CD4-positive, alpha-beta memory T cell (primary cell): ENCODE results near the gene DCTN1. TPM values are rescaled to one million over a fixed set of nuclear protein-coding genes. Genes with fewer than 3 reads are reported as not detected.

Experiments used
- polyA plus RNA-seq, 2 donors: library from polyadenylated mRNA; unstranded; fragments of 300-500 nt; fragmentation: Illumina TruSeq; gene quantifications; one replicate each; pipeline ENCODE4 v1.2.3, GENCODE V29; 2021
- total RNA-seq, 2 experiments: library from RNA; stranded (reverse); gene quantifications; one replicate each; pipeline ENCODE4 v1.2.3, GENCODE V29; 2021

The DCTN1 gene
- total and polyA plus RNA-seq, 4 experiments from 2014 or later: 24.4 to 115 (median 91.6) TPM

Other genes with a start within 250 kb of the DCTN1 start
- 10 to 100 TPM; 16.4 to 19.0 TPM for gene BOLA3, start 232.4 kb downstream of the DCTN1 start, total RNA-seq
- 100 to 1,000 TPM in 1 of 2 donors, 10 to 100 TPM in 1; 82.0 to 101 TPM for gene BOLA3, start 232.4 kb downstream of the DCTN1 start, polyA plus RNA-seq
- 100 to 1,000 TPM; 135 TPM for gene MOB1A, start 201.4 kb downstream of the DCTN1 start, total RNA-seq
- 100 to 1,000 TPM; 142 to 203 TPM for gene MOB1A, start 201.4 kb downstream of the DCTN1 start, polyA plus RNA-seq
- gene MTHFD2, start 181.7 kb downstream of the DCTN1 start, total RNA-seq: 10 to 100 TPM; 23.8 to 25.0 TPM
- 10 to 100 TPM; 13.7 to 16.3 TPM for gene MTHFD2, start 181.7 kb downstream of the DCTN1 start, polyA plus RNA-seq
- 10 to 100 TPM; 10.9 to 11.5 TPM for gene SLC4A5, start 36.9 kb downstream of the DCTN1 start, total RNA-seq
- gene SLC4A5, start 36.9 kb downstream of the DCTN1 start, polyA plus RNA-seq: 1 to 10 TPM in 1 of 2 donors, under 1 TPM in 1; 0.25 to 3.4 TPM
- 1 to 10 TPM; 5.3 to 7.5 TPM for gene C2orf81, start 41.3 kb upstream of the DCTN1 start, total RNA-seq
- gene C2orf81, start 41.3 kb upstream of the DCTN1 start, polyA plus RNA-seq: 1 to 10 TPM; 1.5 to 1.6 TPM
- 10 to 100 TPM; 36.3 to 41.0 TPM for gene WDR54, start 41.4 kb upstream of the DCTN1 start, total RNA-seq
- 100 to 1,000 TPM in 1 of 2 donors, 10 to 100 TPM in 1; 56.1 to 107 TPM for gene WDR54, start 41.4 kb upstream of the DCTN1 start, polyA plus RNA-seq
- gene RTKN, start 61.6 kb upstream of the DCTN1 start, total RNA-seq: not detected
- gene RTKN, start 61.6 kb upstream of the DCTN1 start, polyA plus RNA-seq: under 1 TPM in 1 of 2 donors, not detected in 1; 0.14 TPM
- gene INO80B, start 74.8 kb upstream of the DCTN1 start, total RNA-seq: 10 to 100 TPM; 76.4 to 82.8 TPM
- 1 to 10 TPM; 4.6 to 7.7 TPM for gene INO80B, start 74.8 kb upstream of the DCTN1 start, polyA plus RNA-seq
- 100 to 1,000 TPM; 108 to 109 TPM for gene WBP1, start 78.1 kb upstream of the DCTN1 start, total RNA-seq
- 10 to 100 TPM; 38.1 to 41.2 TPM for gene WBP1, start 78.1 kb upstream of the DCTN1 start, polyA plus RNA-seq
- 10 to 100 TPM; 92.3 to 94.1 TPM for gene MOGS, start 85.1 kb upstream of the DCTN1 start, total RNA-seq
- 10 to 100 TPM; 34.0 to 38.5 TPM for gene MOGS, start 85.1 kb upstream of the DCTN1 start, polyA plus RNA-seq
- gene MRPL53, start 92.4 kb upstream of the DCTN1 start, total RNA-seq: 10 to 100 TPM; 72.8 to 82.3 TPM
- 100 to 1,000 TPM in 1 of 2 donors, 10 to 100 TPM in 1; 96.5 to 120 TPM for gene MRPL53, start 92.4 kb upstream of the DCTN1 start, polyA plus RNA-seq
- gene CCDC142, start 102.7 kb upstream of the DCTN1 start, total RNA-seq: 10 to 100 TPM; 63.9 to 67.6 TPM
- gene CCDC142, start 102.7 kb upstream of the DCTN1 start, polyA plus RNA-seq: 10 to 100 TPM in 1 of 2 donors, 1 to 10 TPM in 1; 3.6 to 10.2 TPM
- 10 to 100 TPM; 43.7 to 46.9 TPM for gene TTC31, start 102.8 kb upstream of the DCTN1 start, total RNA-seq
- gene TTC31, start 102.8 kb upstream of the DCTN1 start, polyA plus RNA-seq: 10 to 100 TPM; 17.0 to 19.2 TPM
- under 1 TPM in 1 of 2 experiments, not detected in 1; 0.30 TPM for gene LBX2, start 119.3 kb upstream of the DCTN1 start, total RNA-seq
- under 1 TPM in 1 of 2 donors, not detected in 1; 0.23 TPM for gene LBX2, start 119.3 kb upstream of the DCTN1 start, polyA plus RNA-seq
- 10 to 100 TPM; 31.1 to 42.2 TPM for gene PCGF1, start 127.4 kb upstream of the DCTN1 start, total RNA-seq
- 10 to 100 TPM; 10.4 to 16.7 TPM for gene PCGF1, start 127.4 kb upstream of the DCTN1 start, polyA plus RNA-seq
- gene TLX2, start 134.1 kb upstream of the DCTN1 start, total RNA-seq: under 1 TPM; 0.52 to 0.53 TPM
- under 1 TPM; 0.14 to 0.33 TPM for gene TLX2, start 134.1 kb upstream of the DCTN1 start, polyA plus RNA-seq
- under 1 TPM; 0.35 to 0.44 TPM for gene DQX1, start 145.9 kb upstream of the DCTN1 start, total RNA-seq
- gene DQX1, start 145.9 kb upstream of the DCTN1 start, polyA plus RNA-seq: not detected
- 100 to 1,000 TPM; 153 to 158 TPM for gene AUP1, start 149.4 kb upstream of the DCTN1 start, total RNA-seq
- 100 to 1,000 TPM in 1 of 2 donors, 10 to 100 TPM in 1; 91.3 to 123 TPM for gene AUP1, start 149.4 kb upstream of the DCTN1 start, polyA plus RNA-seq
- 10 to 100 TPM; 39.8 to 41.1 TPM for gene HTRA2, start 149.6 kb upstream of the DCTN1 start, total RNA-seq
- 10 to 100 TPM; 22.0 to 25.7 TPM for gene HTRA2, start 149.6 kb upstream of the DCTN1 start, polyA plus RNA-seq
- gene LOXL3, start 173.6 kb upstream of the DCTN1 start, total RNA-seq: under 1 TPM; 0.25 to 0.32 TPM
- not detected for gene LOXL3, start 173.6 kb upstream of the DCTN1 start, polyA plus RNA-seq
- 10 to 100 TPM; 34.8 to 35.7 TPM for gene DOK1, start 174.4 kb upstream of the DCTN1 start, total RNA-seq
- 10 to 100 TPM; 14.2 to 26.8 TPM for gene DOK1, start 174.4 kb upstream of the DCTN1 start, polyA plus RNA-seq